ENCODE data around the gene ERVMER34-1. TPM values are rescaled to one million over a fixed set of nuclear protein-coding genes. Genes with fewer than 3 reads are reported as not detected.

Gene ERVMER34-1
- total RNA-seq, 2 donors from 2014 or later = 0.19 TPM; not detected in 1

DNA sequence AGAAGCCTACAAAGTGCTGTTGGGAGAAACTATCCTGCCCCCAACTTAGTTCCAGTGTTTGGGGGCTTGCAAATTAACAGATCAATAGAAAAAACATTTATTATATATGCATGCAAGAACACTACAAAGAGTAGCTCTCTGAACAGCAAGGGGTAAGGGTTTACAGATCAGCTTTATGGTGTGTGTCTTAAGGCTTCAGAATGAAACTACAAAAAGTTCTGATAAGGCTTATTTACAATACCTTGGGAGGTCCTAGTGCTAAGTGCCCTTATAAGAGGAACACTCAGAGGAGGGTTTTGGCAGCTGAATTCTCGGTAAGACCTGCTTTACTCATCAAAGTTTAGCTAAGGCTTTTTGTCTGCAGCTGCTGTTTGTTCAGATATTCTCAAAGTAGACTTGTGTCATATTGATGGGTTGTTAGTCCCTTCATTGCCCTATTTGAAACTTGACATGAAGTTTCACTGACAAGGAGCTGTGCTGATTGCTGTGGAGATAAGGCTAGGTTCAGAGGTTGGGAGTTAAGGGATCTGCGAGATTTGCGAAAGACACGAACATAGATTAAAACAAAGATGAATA, 7.7 kb downstream of the ERVMER34-1 start:
- H3K36me3 Mint-ChIP-seq = no peaks in the 10 kb centered on the region
- DNase-seq (ENCODE audit: low spot score in 2 of 2) = no peak
- no peaks in the 10 kb centered on the region for H3K9me3 Mint-ChIP-seq
- ATAC-seq = no peak
- H3K27ac Mint-ChIP-seq = no peak overlapping the region

DNA sequence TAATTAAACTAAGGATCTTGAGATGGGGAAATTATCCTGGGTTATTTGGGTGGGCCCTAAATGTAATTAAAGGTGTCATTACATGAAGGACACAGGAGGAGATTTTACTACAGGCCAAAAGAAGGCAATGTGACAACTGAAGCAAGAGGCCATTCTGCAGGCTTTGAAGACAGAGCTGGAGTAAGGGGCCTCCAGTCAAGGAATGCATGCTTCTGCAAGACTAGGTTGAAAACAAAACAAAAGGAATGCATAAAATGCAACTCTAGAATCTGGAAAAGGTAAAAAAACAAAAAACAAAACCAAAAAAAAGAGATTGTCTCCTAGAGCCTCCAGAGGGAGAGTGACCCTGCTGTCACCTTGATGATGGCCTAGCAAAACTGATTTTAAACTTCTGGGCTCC, 21.6 kb downstream of the ERVMER34-1 start:
- ATAC-seq = no peak
- no peak for DNase-seq (ENCODE audit: low spot score in 2 of 2)
- Mint-ChIP-seq H3K27ac (no peak overlapping the region), H3K9me3 (no peaks in the 10 kb centered on the region), H3K36me3 (no peaks in the 10 kb centered on the region)

DNA sequence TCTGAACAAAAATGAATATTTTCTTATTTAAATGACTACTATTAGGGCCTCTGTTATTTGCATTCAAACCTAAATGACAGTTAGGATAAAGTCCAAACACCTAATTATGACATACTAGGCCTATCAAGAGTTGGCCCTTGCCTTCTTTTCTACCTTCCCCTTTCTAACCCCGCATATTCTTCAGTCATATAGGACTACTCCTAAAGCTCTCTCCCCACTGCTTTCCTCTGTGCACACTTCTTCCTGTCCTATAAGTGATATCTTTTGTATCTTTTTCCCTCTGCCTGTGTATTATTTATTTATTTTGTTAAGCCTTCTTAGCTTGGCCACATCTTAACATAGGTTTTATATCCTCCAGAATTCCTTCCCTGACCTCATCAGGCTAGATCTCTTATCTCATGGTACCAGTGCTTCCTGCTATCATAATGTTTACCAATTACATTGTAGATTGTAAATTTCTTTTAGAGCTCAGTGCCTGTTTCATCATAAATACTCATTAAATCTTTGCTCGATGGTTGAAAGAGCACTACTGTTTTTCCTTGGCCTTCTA, 22.5 kb downstream of the ERVMER34-1 start:
- no peak overlapping the region for H3K27ac Mint-ChIP-seq
- H3K9me3 Mint-ChIP-seq = no peaks in the 10 kb centered on the region
- no peaks in the 10 kb centered on the region for H3K36me3 Mint-ChIP-seq
- DNase-seq (ENCODE audit: low spot score in 2 of 2) = no peak
- no peak for ATAC-seq

GRCh38 chr4:52726826-52727580, 24.2 kb downstream of the ERVMER34-1 start:
- DNase-seq (ENCODE audit: low spot score in 2 of 2) = no peak
- Mint-ChIP-seq H3K27ac (no peak overlapping the region), H3K9me3 (no peaks in the 10 kb centered on the region), H3K36me3 (no peaks in the 10 kb centered on the region)
- no peak for ATAC-seq

- Mint-ChIP-seq H3K36me3 (peaks cover 0 to 7% of the 10 kb centered on the region in 2 donors), H3K9me3 (no peaks in the 10 kb centered on the region), H3K27ac (peak overlapping the region; percentile 74)
- ATAC-seq = peak; percentile 98 to 99
- peak; percentile 80 to 89 for DNase-seq (ENCODE audit: low spot score in 2 of 2)
These were observed 29.0 kb downstream of the ERVMER34-1 start for GRCh38 chr4:52721968-52722815.

GRCh38 chr4:52718123-52718522, 33.1 kb downstream of the ERVMER34-1 start:
- peak overlapping the region in 1 of 2 donors; percentile 79 for H3K27ac Mint-ChIP-seq
- no peak for ATAC-seq
- H3K9me3 Mint-ChIP-seq = no peaks in the 10 kb centered on the region
- no peak for DNase-seq (ENCODE audit: low spot score in 2 of 2)
- peaks cover 33 to 37% of the 10 kb centered on the region in 2 donors for H3K36me3 Mint-ChIP-seq

GRCh38 chr4:52716364-52717151, 34.7 kb downstream of the ERVMER34-1 start:
- DNase-seq (ENCODE audit: low spot score in 2 of 2) = no peak
- no peaks in the 10 kb centered on the region for H3K9me3 Mint-ChIP-seq
- H3K36me3 Mint-ChIP-seq = peaks cover 38 to 42% of the 10 kb centered on the region in 2 donors
- H3K27ac Mint-ChIP-seq = peak overlapping the region in 1 of 2 donors; percentile 29
- no peak for ATAC-seq

DNA sequence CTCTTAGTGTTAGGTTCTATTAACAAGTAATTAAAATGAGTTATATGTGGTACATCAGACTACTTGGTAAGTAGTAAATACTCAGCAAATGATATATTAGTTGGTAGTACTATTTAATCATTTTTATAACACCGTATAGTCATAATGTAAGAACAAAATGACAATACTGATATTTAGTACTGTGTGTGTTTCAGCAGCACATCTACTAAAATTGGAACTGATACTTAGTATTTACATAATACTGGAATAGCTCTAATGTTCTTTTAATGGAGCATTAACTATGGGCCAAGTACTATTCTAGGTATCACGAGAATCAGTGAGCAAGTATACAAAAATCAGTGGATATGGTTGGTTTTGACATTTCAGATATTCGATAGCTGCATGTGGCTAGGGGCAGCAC, 35.3 kb downstream of the ERVMER34-1 start:
- peaks cover 38 to 42% of the 10 kb centered on the region in 2 donors for H3K36me3 Mint-ChIP-seq
- no peaks in the 10 kb centered on the region for H3K9me3 Mint-ChIP-seq
- H3K27ac Mint-ChIP-seq = no peak overlapping the region
- DNase-seq (ENCODE audit: low spot score in 2 of 2) = no peak
- no peak for ATAC-seq

GRCh38 chr4:52715255-52715897, 35.8 kb downstream of the ERVMER34-1 start:
- DNase-seq (ENCODE audit: low spot score in 2 of 2) (no peak), ATAC-seq (no peak)
- H3K36me3 Mint-ChIP-seq = peaks cover 38 to 41% of the 10 kb centered on the region in 2 donors
- peak overlapping the region in 1 of 2 donors; percentile 77 for H3K27ac Mint-ChIP-seq
- no peaks in the 10 kb centered on the region for H3K9me3 Mint-ChIP-seq

DNA sequence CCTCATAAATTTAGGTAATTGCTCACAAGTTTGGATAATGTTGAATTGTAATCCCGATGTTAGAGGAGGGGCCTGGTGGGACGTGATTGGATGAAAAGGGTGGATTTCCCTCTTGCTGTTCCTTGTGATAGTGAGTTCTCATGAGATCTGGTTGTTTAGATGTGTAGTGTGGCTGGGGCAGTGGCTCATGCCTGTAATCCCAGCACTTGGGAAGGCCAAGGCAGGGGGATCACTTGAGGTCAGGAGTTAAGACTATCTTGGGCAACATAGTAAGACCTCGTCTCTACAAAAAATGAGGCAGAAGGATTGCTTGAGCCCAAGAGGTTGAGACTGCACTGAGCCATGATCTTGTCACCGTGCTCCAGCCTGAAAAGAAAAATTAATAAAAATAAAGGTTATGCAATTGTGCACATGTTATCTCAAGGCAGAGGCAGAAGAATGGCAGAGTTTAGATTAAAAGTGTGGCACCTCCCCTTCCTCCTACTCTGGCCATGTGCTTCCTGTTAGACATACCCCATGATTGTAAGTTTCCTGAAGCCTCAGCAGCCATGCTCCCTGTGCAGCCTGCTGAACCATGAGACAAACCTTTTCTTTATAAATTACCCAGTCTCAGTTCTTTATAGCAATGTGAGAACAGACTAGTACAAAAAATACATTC, 36.5 kb downstream of the ERVMER34-1 start:
- ATAC-seq = no peak
- no peaks in the 10 kb centered on the region for H3K9me3 Mint-ChIP-seq
- peaks cover 36 to 38% of the 10 kb centered on the region in 2 donors for H3K36me3 Mint-ChIP-seq
- peak overlapping the region; percentile 77 to 87 for H3K27ac Mint-ChIP-seq
- DNase-seq (ENCODE audit: low spot score in 2 of 2) = no peak

DNA sequence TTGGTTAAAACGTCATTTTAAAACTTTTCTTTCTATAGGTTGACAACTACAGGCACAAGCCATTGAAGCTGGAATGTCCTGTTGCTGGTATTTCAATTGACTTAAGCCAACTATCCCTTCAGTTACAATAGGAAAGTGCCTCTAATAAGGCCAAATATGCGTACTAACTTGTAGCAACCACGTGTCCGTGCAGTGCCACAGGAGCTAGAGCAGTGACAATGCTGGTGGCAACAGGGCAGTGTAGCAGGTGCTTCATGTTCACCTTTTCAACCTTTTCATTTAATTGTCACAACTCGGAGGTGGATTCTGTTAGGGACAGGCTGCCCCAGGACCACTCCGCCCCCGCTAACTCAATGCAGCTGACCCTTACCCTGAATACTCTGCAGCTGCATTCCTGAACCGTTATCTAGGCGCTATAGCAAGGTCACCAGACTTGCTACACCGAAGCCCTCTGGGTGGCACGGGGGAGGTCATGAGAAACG, 37.7 kb downstream of the ERVMER34-1 start:
- DNase-seq (ENCODE audit: low spot score in 2 of 2) (no peak), ATAC-seq (no peak)
- Mint-ChIP-seq H3K27ac (peak overlapping the region; percentile 39 to 87), H3K36me3 (peaks cover 36 to 38% of the 10 kb centered on the region in 2 donors), H3K9me3 (no peaks in the 10 kb centered on the region)

DNA sequence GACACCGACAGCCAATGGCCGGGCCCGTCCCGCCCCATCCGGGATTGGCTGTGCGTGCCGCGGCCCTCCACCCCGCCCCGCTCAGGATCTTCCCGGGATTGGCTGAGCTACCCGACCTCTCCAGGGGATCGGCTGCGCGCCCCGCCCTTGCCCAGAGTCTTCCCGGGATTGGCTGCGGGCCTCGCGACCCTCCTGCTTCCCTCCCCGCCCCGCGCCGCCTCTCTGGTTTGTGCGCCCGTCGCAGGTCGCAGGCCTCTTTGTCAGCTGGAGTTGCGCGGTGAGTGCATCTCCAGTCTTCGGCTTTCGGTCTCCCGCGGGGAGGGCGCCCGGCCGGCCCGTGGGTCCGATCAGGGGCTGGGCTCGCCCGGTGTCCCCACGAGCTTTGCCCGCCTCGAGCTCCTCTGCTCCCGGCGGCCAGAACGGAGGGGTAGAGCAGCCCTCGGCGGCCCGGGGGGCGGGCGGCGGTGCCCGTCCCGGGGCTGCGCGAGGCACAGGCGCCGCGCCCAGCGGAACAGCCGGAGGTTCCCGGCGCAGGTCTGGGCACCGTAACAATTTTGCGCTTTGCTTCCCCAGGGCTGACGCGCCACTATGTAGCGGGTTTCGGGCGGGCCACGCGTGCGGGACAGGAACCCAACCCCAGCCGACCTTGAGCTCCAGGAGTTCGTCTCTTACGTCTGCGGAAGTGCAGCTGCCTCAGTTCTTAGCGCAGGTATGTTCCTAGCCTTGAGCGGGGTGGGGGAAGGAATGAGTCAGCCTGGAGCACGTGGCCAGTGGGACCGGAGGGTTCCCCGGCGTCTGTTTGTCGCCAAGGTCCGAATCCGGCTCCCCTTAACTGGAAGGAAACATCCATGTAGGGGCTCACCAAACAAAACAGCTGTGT, 38.7 kb downstream of the ERVMER34-1 start:
- Mint-ChIP-seq H3K9me3 (no peaks in the 10 kb centered on the region), H3K27ac (peak overlapping the region; percentile 87 to 99), H3K36me3 (peaks cover 36 to 38% of the 10 kb centered on the region in 2 donors)
- peak; percentile 94 to 95 for ATAC-seq
- DNase-seq (ENCODE audit: low spot score in 2 of 2) = peak; percentile 95 to 96

GRCh38 chr4:52711834-52712250, 39.4 kb downstream of the ERVMER34-1 start:
- no peak for ATAC-seq
- Mint-ChIP-seq H3K27ac (peak overlapping the region in 1 of 2 donors; percentile 87), H3K36me3 (peaks cover 36 to 38% of the 10 kb centered on the region in 2 donors), H3K9me3 (no peaks in the 10 kb centered on the region)
- no peak for DNase-seq (ENCODE audit: low spot score in 2 of 2)

DNA sequence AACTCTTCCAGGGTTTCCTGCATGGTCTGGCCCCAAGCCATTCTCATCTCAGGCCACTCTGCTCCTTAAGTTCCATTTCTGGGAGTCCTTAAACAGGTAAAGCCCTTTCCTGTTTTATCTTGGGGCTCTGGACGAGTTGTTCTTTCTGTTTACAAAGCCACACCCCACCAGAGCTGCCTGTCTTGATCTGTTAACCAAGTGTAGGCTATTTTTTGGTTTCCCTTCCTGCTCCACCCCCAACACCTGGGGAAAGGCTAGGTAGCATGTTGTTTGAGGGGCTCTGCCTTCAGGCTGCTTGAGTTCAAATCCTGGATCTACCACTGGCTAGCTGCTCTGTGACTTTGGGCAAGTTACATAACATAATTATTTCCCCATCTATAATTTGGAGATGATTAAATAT, 40.0 kb downstream of the ERVMER34-1 start:
- Mint-ChIP-seq H3K27ac (peak overlapping the region in 1 of 2 donors; percentile 87), H3K36me3 (peaks cover 36% of the 10 kb centered on the region in 2 donors), H3K9me3 (no peaks in the 10 kb centered on the region)
- ATAC-seq = no peak
- no peak for DNase-seq (ENCODE audit: low spot score in 2 of 2)

Measured in activated naive CD4-positive, alpha-beta T cell treated with anti-CD3 and anti-CD28 coated beads, Interleukin-2, amount 50 U/mL, for 72 hours (primary cell).